K562 (cell line): Measurements from ENCODE around the gene MCCC2. TPM values are rescaled to one million over a fixed set of nuclear protein-coding genes. Genes with fewer than 3 reads are reported as not detected.
"Not testable (repeated sequence)": the region's sequence is repeated elsewhere in the genome, so short reads cannot be mapped to it uniquely, and the experiment has no call there.

ENCODE experiments used
- ATAC-seq: fragments of 200-7000 bp; cut with Tn5 transposase; 3 replicates; pipeline ENCODE4 v1.9.1; 2020; ENCODE audit warnings: moderate library complexity
- BruUV-seq: library from RNA; stranded (reverse); fragments of 400-500 nt; replicated peaks from 2 replicates; lab custom pipeline; 2021; lab: Mats Ljungman, UMichigan
- CTCF ChIA-PET: fragments of 300-600 bp; formaldehyde crosslinking; extraction: SDS; loops from one replicate; lab custom pipeline; 2021; ENCODE audit warnings: low intra/inter-chr PET ratio; lab: Yijun Ruan, JAX
- POLR2A ChIA-PET: fragments of 300-600, 350-650 bp; sonication (Branson Sonifier 250); formaldehyde crosslinking; extraction: SDS; loops from one replicate; lab custom pipeline; 2021; ENCODE audit warnings: antibody characterized with exemption, inconsistent platforms; lab: Yijun Ruan, JAX
- DNase-seq, 4 experiments: peaks; one replicate each; pipeline versions ENCODE4 v3.0.0 to v3.0.0-alpha.2; 2011 to 2018; ENCODE audit warnings: low spot score in 3 of 4, mixed read lengths in 3 of 4; ENCODE audit errors: extremely low read depth in 1 of 4
- FAIRE-seq: peaks from 2 replicates; lab custom pipeline; 2011; peaks lifted over from hg19 to GRCh38; lab: Jason Lieb, UNC
- H2AFZ ChIP-seq: 2 replicates; pipeline ENCODE4 v1.6.0; 2011; ENCODE audit warnings: low read depth, low read length, control low read depth, inconsistent platforms
- H3K27ac ChIP-seq: fragments of 200-600 bp; 3 replicates; pipeline ENCODE4 v1.8.0; 2011; ENCODE audit warnings: low read depth, mild to moderate bottlenecking, control low read depth, inconsistent platforms, low read length, moderate library complexity, mixed read lengths; ENCODE audit errors: extremely low read depth
- H3K27me3 ChIP-seq, 2 experiments: fragments of 300-600 bp in 1 of 2; 2 replicates in 1 of 2; 3 replicates in 1 of 2; pipeline versions ENCODE4 v1.6.0 to v1.8.0; 2011; ENCODE audit warnings: inconsistent platforms in 2 of 2, low read length in 2 of 2, mild to moderate bottlenecking in 1 of 2, mixed read lengths in 1 of 2, moderate library complexity in 1 of 2; ENCODE audit not compliant: control insufficient read depth in 2 of 2, insufficient read depth in 2 of 2
- H3K36me3 ChIP-seq: fragments of 300-600 bp; 3 replicates; pipeline ENCODE4 v1.8.0; 2011; ENCODE audit warnings: mild to moderate bottlenecking, low read length, inconsistent platforms; ENCODE audit not compliant: control insufficient read depth, insufficient read depth
- H3K4me1 ChIP-seq, 2 experiments: fragments of 200-600 bp in 1 of 2; replicated peaks in 1 of 2; 2 replicates in 1 of 2; 3 replicates in 1 of 2; pipeline versions ENCODE4 v1.5.1 to v1.8.0; 2011; ENCODE audit warnings: inconsistent platforms in 2 of 2, low read length in 2 of 2, mild to moderate bottlenecking in 1 of 2, mixed read lengths in 1 of 2, moderate library complexity in 1 of 2; ENCODE audit not compliant: control insufficient read depth in 2 of 2, insufficient read depth in 2 of 2
- H3K4me2 ChIP-seq: 2 replicates; pipeline ENCODE4 v1.6.1; 2011; ENCODE audit warnings: low read length, control low read depth, inconsistent platforms, mixed read lengths; ENCODE audit not compliant: insufficient read depth
- H3K4me3 ChIP-seq: fragments of 200-600 bp; sonication (generic), shearing (Covaris generic); 2 replicates; pipeline ENCODE4 v1.5.1; 2016; ENCODE audit warnings: control low read depth, inconsistent platforms
- H3K79me2 ChIP-seq: fragments of 200-600 bp; 3 replicates; pipeline ENCODE4 v1.8.0; 2011; ENCODE audit warnings: low read length, inconsistent platforms; ENCODE audit not compliant: control insufficient read depth, insufficient read depth
- H3K9ac ChIP-seq, 2 experiments: 2 replicates each; pipeline versions ENCODE4 v1.6.0 to v1.6.1; 2011; ENCODE audit warnings: low read depth in 2 of 2, low read length in 2 of 2, control low read depth in 1 of 2, inconsistent platforms in 1 of 2, mild to moderate bottlenecking in 1 of 2, mixed read lengths in 1 of 2; ENCODE audit not compliant: insufficient read depth in 1 of 2
- H3K9me1 ChIP-seq: one replicate; pipeline ENCODE4 v1.6.0; 2011; ENCODE audit warnings: inconsistent platforms, mild to moderate bottlenecking, low read length, moderate library complexity; ENCODE audit not compliant: control insufficient read depth, insufficient read depth
- H3K9me3 ChIP-seq: replicated peaks from 2 replicates; pipeline ENCODE4 v1.5.1; 2011; ENCODE audit warnings: low read depth, low read length, inconsistent platforms; ENCODE audit not compliant: control insufficient read depth, insufficient read depth
- H4K20me1 ChIP-seq: replicated peaks from 2 replicates; pipeline ENCODE4 v1.6.1; 2011; ENCODE audit warnings: low read length, inconsistent platforms, mixed read lengths; ENCODE audit not compliant: control insufficient read depth, insufficient read depth
- DPF2 ChIP-seq: fragments of 450-650 bp; IDR thresholded peaks from 2 replicates; pipeline ENCODE4 v1.6.1; 2016
- MIER1 ChIP-seq: fragments of 450-650 bp; IDR thresholded peaks from 2 replicates; pipeline ENCODE4 v1.6.1; 2016; ENCODE audit warnings: antibody characterized with exemption, mild to moderate bottlenecking, low read depth
- STAT5B ChIP-seq: fragments of 250-450 bp; sonication (Bioruptor Pico); IDR thresholded peaks from 2 replicates; pipeline ENCODE4 v1.8.0; 2021; ENCODE audit warnings: mild to moderate bottlenecking, inconsistent platforms
- TCFL5 ChIP-seq: fragments of 250-450 bp; sonication (Bioruptor Pico); conservative IDR thresholded peaks from 2 replicates; pipeline ENCODE4 v1.6.1; 2021; ENCODE audit warnings: mild to moderate bottlenecking, moderate library complexity, matching md5 sums
- WGBS: fragments of 100-300 bp; shearing (Covaris generic); methylation state at CpG from one replicate; pipeline ENCODE4 v1.1.6; 2016; ENCODE audit warnings: low coverage, mixed read lengths; ENCODE audit not compliant: insufficient coverage; ENCODE audit errors: missing lambda C conversion rate; 5-methylcytosine and 5-hydroxymethylcytosine counted together
- in situ Hi-C: fragments of 300-500 bp; cut with MboI; formaldehyde crosslinking; loops from 4 replicates; pipeline ENCODE4 v1.15.0; 2018; ENCODE audit warnings: inconsistent platforms, mixed read lengths
- intact Hi-C: fragments of 100-400 bp; cut with micrococcal nuclease; formaldehyde crosslinking; loops from 2 replicates; pipeline ENCODE4 v1.14.2; 2022
- polyA plus RNA-seq, 8 experiments: library from polyadenylated mRNA; depleted of rRNA in 4 of 8; stranded (reverse) in 5 of 8; unstranded in 3 of 8; fragments of >200 nt; fragmentation: Nextera tagmentation in 2 of 8; fragmentation: Illumina TruSeq in 1 of 8; extraction: Ambion mirVana in 2 of 8; extraction: Trizol in 1 of 8; gene quantifications; 2 replicates each; pipeline versions ENCODE4 v1.2.1 to v1.2.3, GENCODE V29; 2011 to 2014; ENCODE audit warnings: inconsistent platforms in 1 of 8, missing spikeins in 1 of 8
- total RNA-seq, 7 experiments: library from RNA; depleted of rRNA in 6 of 7; stranded (reverse); fragments of >200 nt in 6 of 7; fragmentation: Illumina TruSeq in 2 of 7; extraction: Trizol in 2 of 7; gene quantifications; 2 replicates each; pipeline versions ENCODE4 v1.2.1 to v1.2.3, GENCODE V29; 2011 to 2021; ENCODE audit warnings: low replicate concordance in 1 of 7

Gene MCCC2
- total and polyA plus RNA-seq, 9 of the 15 experiments (the other 6 are each of a cell fraction or from before 2014, with no cell fraction given) = 17.1 to 77.9 (median 52.5) TPM

DNA sequence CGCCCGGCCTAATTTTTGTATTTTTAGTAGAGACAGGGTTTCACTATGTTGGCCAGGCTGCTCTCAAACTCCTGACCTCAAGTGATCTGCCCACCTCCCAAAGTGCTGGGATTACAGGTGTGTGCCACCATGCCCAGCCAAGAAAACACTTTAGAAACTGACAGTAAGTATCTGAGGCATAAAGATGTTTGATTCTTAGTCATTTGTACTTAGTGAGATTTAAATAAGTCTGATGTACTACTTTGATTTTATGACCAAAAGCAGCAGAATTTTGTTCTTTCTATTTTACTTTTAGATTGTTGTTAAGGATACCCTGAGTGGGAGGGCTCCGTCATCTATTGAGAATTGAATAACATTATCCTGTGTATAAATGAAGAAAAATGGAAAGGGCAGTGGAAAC lies 63.8 kb downstream of the MCCC2 start:
- H3K9me3 ChIP-seq, BruUV-seq, H3K79me2 ChIP-seq, FAIRE-seq, POLR2A ChIA-PET, H3K4me3 ChIP-seq, H3K4me2 ChIP-seq, ATAC-seq, H3K27me3 ChIP-seq, H4K20me1 ChIP-seq, H3K9me1 ChIP-seq, H3K4me1 ChIP-seq, in situ Hi-C loops, intact Hi-C loops, DNase-seq, H3K27ac ChIP-seq, H2AFZ ChIP-seq, CTCF ChIA-PET, H3K9ac ChIP-seq: not testable (repeated sequence)
- WGBS = 100% methylated on average over 3 of the region's 3 CpGs
- H3K36me3 ChIP-seq = peaks cover 64% of the 10 kb centered on the region

GRCh38 chr5:71651579-71651978 lies 64.4 kb downstream of the MCCC2 start:
- POLR2A ChIA-PET = no interaction called here
- Histone ChIP-seq H3K4me1 (no peaks in the 10 kb centered on the region), H3K9me1 (no peaks in the 10 kb centered on the region), H3K4me2 (no peak overlapping the region), H3K9me3 (no peaks in the 10 kb centered on the region), H3K79me2 (no peaks in the 10 kb centered on the region), H3K27ac (no peak overlapping the region), H3K9ac (no peak overlapping the region), H2AFZ (no peak overlapping the region), H3K4me3 (no peak overlapping the region), H3K36me3 (peaks cover 62% of the 10 kb centered on the region), H3K27me3 (no peaks in the 10 kb centered on the region), H4K20me1 (no peaks in the 10 kb centered on the region)
- CTCF ChIA-PET = no interaction called here
- no TSS peak for BruUV-seq
- 58% methylated on average over 3 of the region's 3 CpGs for WGBS
- FAIRE-seq = no peak
- intact Hi-C loops = no loop called here
- TF ChIP-seq MIER1 (no peak), STAT5B (no peak), TCFL5 (no peak), DPF2 (no peak)
- ATAC-seq = no peak
- in situ Hi-C loops = no loop called here
- DNase-seq = no peak
